8988T (cell line): ENCODE measurements around the gene PRR36.

Experiments used
- DNase-seq: peaks from one replicate; pipeline ENCODE4 v3.0.0; 2011

Gene PRR36

GRCh38 chr19:7870571-7871436 lies 3.4 kb downstream of the PRR36 start:
- DNase-seq, result no peak

GRCh38 chr19:7869910-7870511 lies 4.2 kb downstream of the PRR36 start:
- DNase-seq, result no peak

- DNase-seq, result no peak
Observed at GRCh38 chr19:7869453-7869909, 4.7 kb downstream of the PRR36 start.

- DNase-seq, result peak; percentile 94
Observed at GRCh38 chr19:7868671-7869452, 5.3 kb downstream of the PRR36 start.

GRCh38 chr19:7868326-7868670 lies 5.9 kb downstream of the PRR36 start:
- no peak for DNase-seq

- peak; percentile 8 for DNase-seq
Observed at GRCh38 chr19:7867092-7867844, 6.9 kb downstream of the PRR36 start.

GRCh38 chr19:7866399-7867091 lies 7.6 kb downstream of the PRR36 start:
- DNase-seq, result peak; percentile 15

- peak; percentile 11 for DNase-seq
Observed at GRCh38 chr19:7865262-7865911, 8.8 kb downstream of the PRR36 start.

GRCh38 chr19:7864690-7865074 lies 9.5 kb downstream of the PRR36 start:
- DNase-seq, result peak; percentile 9

GRCh38 chr19:7863971-7864689 lies 10.1 kb downstream of the PRR36 start:
- DNase-seq, result peak; percentile 18

- DNase-seq, result peak; percentile 5
Observed at GRCh38 chr19:7863157-7863970, 10.8 kb downstream of the PRR36 start.

GRCh38 chr19:7862413-7862951 lies 11.7 kb downstream of the PRR36 start:
- peak; percentile 66 for DNase-seq

GRCh38 chr19:7861619-7862412 lies 12.4 kb downstream of the PRR36 start:
- DNase-seq, result peak; percentile 9

- DNase-seq, result peak; percentile 41
Observed at GRCh38 chr19:7860714-7861618, 13.2 kb downstream of the PRR36 start.

- DNase-seq, result peak; percentile 23
Observed at GRCh38 chr19:7859831-7860713, 14.1 kb downstream of the PRR36 start.

- peak; percentile 12 for DNase-seq
Observed at GRCh38 chr19:7859087-7859486, 15.1 kb downstream of the PRR36 start.
